T-cell (primary cell): Measurements from ENCODE around the gene LRRC51. TPM values are rescaled to one million over a fixed set of nuclear protein-coding genes. Genes with fewer than 3 reads are reported as not detected.

Experiments used
- ATAC-seq, 4 experiments: fragments of 200-7000 bp in 3 of 4; fragments of 150-1000 bp in 1 of 4; cut with Tn5 transposase; replicated peaks in 1 of 4; 1 replicate in 3 of 4; 2 replicates in 1 of 4; pipeline ENCODE4 v1.10.0; 2021; ENCODE audit warnings: moderate library complexity in 3 of 4, mild to moderate bottlenecking in 2 of 4, moderate number of reproducible peaks in 1 of 4
- CTCF ChIA-PET, 2 donors: fragments of 300-600 bp; sonication (Branson Sonifier 250); formaldehyde crosslinking; loops; one replicate each; lab custom pipeline; 2022; ENCODE audit warnings: antibody characterized with exemption in 2 of 2; lab: Charles Lee
- POLR2A ChIA-PET, 2 donors: fragments of 300-600 bp; sonication (Branson Sonifier 250); formaldehyde crosslinking; loops; one replicate each; lab custom pipeline; 2022; ENCODE audit warnings: antibody characterized with exemption in 2 of 2; lab: Charles Lee
- DNase-seq, 35 experiments: peaks; one replicate each; pipeline versions ENCODE4 v3.0.0 to v3.0.0-alpha.2; 2013 to 2023
- H3K27ac ChIP-seq: one replicate; pipeline ENCODE4 v1.5.1; 2013; ENCODE audit warnings: low read length
- H3K27me3 ChIP-seq, 2 experiments: replicated peaks in 1 of 2; 1 replicate in 1 of 2; 2 replicates in 1 of 2; pipeline versions ENCODE4 v1.6.1 to v1.7.0; 2013; ENCODE audit warnings: low read length in 1 of 2, mixed read lengths in 1 of 2; ENCODE audit not compliant: control insufficient read depth in 2 of 2, insufficient read depth in 2 of 2; ENCODE audit errors: extremely low read depth in 1 of 2
- H3K36me3 ChIP-seq, 2 donors: 1 replicate in 1 of 2; 2 replicates in 1 of 2; pipeline versions ENCODE4 v1.6.1 to v1.7.0; 2013; ENCODE audit warnings: low read length in 1 of 2; ENCODE audit not compliant: control insufficient read depth in 2 of 2, insufficient read depth in 1 of 2; ENCODE audit errors: extremely low read depth in 1 of 2
- H3K4me1 ChIP-seq, 2 experiments: 1 replicate in 1 of 2; 2 replicates in 1 of 2; pipeline versions ENCODE4 v1.6.1 to v1.7.0; 2013; ENCODE audit warnings: low read length in 2 of 2, mixed read lengths in 1 of 2; ENCODE audit not compliant: insufficient read depth in 2 of 2, control insufficient read depth in 1 of 2; ENCODE audit errors: extremely low read depth in 1 of 2
- H3K4me3 ChIP-seq, 2 donors: 1 replicate in 1 of 2; 2 replicates in 1 of 2; pipeline versions ENCODE4 v1.5.1 to v1.7.0; 2013; ENCODE audit warnings: mild to moderate bottlenecking in 2 of 2, low read length in 1 of 2, moderate library complexity in 1 of 2; ENCODE audit not compliant: control insufficient read depth in 1 of 2; ENCODE audit errors: extremely low read depth in 1 of 2
- H3K9me3 ChIP-seq: 2 replicates; pipeline ENCODE4 v1.7.0; 2013
- H3K27ac Mint-ChIP-seq, 2 donors: one replicate each; pipeline ENCODE4 v1.8.0; 2020 to 2021; ENCODE audit warnings: mild to moderate bottlenecking in 2 of 2, mixed read lengths in 2 of 2
- H3K27me3 Mint-ChIP-seq, 2 donors: one replicate each; pipeline ENCODE4 v1.8.0; 2021 to 2022; ENCODE audit warnings: mixed read lengths in 2 of 2
- H3K36me3 Mint-ChIP-seq: one replicate; pipeline ENCODE4 v1.8.0; 2021; ENCODE audit warnings: mixed read lengths
- H3K4me1 Mint-ChIP-seq, 3 donors: one replicate each; pipeline ENCODE4 v1.8.0; 2020 to 2022; ENCODE audit warnings: mixed read lengths in 3 of 3, mild to moderate bottlenecking in 1 of 3
- H3K4me3 Mint-ChIP-seq, 3 donors: one replicate each; pipeline ENCODE4 v1.8.0; 2020 to 2022; ENCODE audit warnings: mild to moderate bottlenecking in 3 of 3, mixed read lengths in 3 of 3, moderate library complexity in 3 of 3
- H3K9me3 Mint-ChIP-seq, 3 donors: one replicate each; pipeline ENCODE4 v1.8.0; 2020 to 2022; ENCODE audit warnings: mixed read lengths in 3 of 3
- WGBS: methylation state at CpG from one replicate; pipeline ENCODE4 v1.1.5; 2013; ENCODE audit warnings: missing lambda C conversion rate; ENCODE audit not compliant: insufficient coverage; 5-methylcytosine and 5-hydroxymethylcytosine counted together
- total RNA-seq, 35 experiments: library from RNA in 6 of 35; stranded (reverse) in 6 of 35; fragments of 120-200 nt in 1 of 35; gene quantifications; one replicate each; pipeline versions ENCODE4 v1.2.1 to v1.2.4 and lab custom pipeline; 2013 to 2026

LRRC51 gene
- total RNA-seq, 5 donors from 2014 or later (not counting 1 experiment from before 2014, with no cell fraction given): 2.5 to 5.1 (median 3.7) TPM

- peak overlapping the region; percentile 78 to 81 for H3K4me3 ChIP-seq
- H3K4me1 Mint-ChIP-seq: peaks cover 47 to 57% (median 54%) of the 10 kb centered on the region in 3 donors
- no peaks in the 10 kb centered on the region for H3K27me3 ChIP-seq
- peak in 8 of 35 experiments; percentile 7 to 30 (median 16) for DNase-seq
- peaks cover 55 to 65% of the 10 kb centered on the region in 2 experiments for H3K4me1 ChIP-seq
- H3K9me3 ChIP-seq: no peaks in the 10 kb centered on the region
- H3K36me3 ChIP-seq: peaks cover 3 to 11% of the 10 kb centered on the region in 2 donors
- WGBS: 13% methylated on average over 2 of the region's 6 CpGs
- no peak overlapping the region for H3K27ac Mint-ChIP-seq
- POLR2A ChIA-PET: interaction anchor here (0.5 to 1.5 kb wide), 8 partner anchors 9 to 876 kb away, joined by 3 to 8 read pairs (median 4); partner anchors contain the start of gene ANAPC15 (in 1 of the 2)
- ATAC-seq: no peak
- no peak overlapping the region for H3K4me3 Mint-ChIP-seq
- H3K27me3 Mint-ChIP-seq: no peaks in the 10 kb centered on the region
- H3K36me3 Mint-ChIP-seq: peaks cover 9% of the 10 kb centered on the region
- no peaks in the 10 kb centered on the region for H3K9me3 Mint-ChIP-seq
- H3K27ac ChIP-seq: peak overlapping the region; percentile 92
- CTCF ChIA-PET: interaction anchor here (0.5 to 3.1 kb wide), 18 partner anchors 10 to 392 kb away, joined by 3 to 28 read pairs (median 4); partner anchors contain the start of genes ANAPC15 (in 1 of the 2) and NUMA1 (in 1 of the 2)
These were observed 40.7 kb upstream of the LRRC51 start for GRCh38 chr11:72039856-72040401.

GRCh38 chr11:72040491-72041363 lies 39.9 kb upstream of the LRRC51 start:
- peak overlapping the region; percentile 78 to 81 for H3K4me3 ChIP-seq
- peaks cover 55 to 65% of the 10 kb centered on the region in 2 experiments for H3K4me1 ChIP-seq
- Mint-ChIP-seq H3K4me3 (no peak overlapping the region), H3K4me1 (peaks cover 45 to 52% (median 52%) of the 10 kb centered on the region in 3 donors), H3K27ac (no peak overlapping the region), H3K36me3 (peaks cover 4% of the 10 kb centered on the region), H3K9me3 (no peaks in the 10 kb centered on the region), H3K27me3 (no peaks in the 10 kb centered on the region)
- peak; percentile 69 to 90 (median 78) for DNase-seq
- H3K27ac ChIP-seq: peak overlapping the region; percentile 92
- WGBS: 0% methylated on average over 10 of the region's 23 CpGs
- H3K36me3 ChIP-seq: peaks cover 3 to 5% of the 10 kb centered on the region in 2 donors
- H3K27me3 ChIP-seq: no peaks in the 10 kb centered on the region
- ATAC-seq: peak; percentile 70 to 84 (median 72)
- ChIA-PET POLR2A (interaction anchor here (0.5 to 1.5 kb wide), 7 partner anchors 9 to 113 kb away, joined by 3 to 7 read pairs (median 3); partner anchors contain the start of gene ANAPC15 (in 1 of the 2)), CTCF (interaction anchor here (0.6 to 3.1 kb wide), 14 partner anchors 10 to 391 kb away, joined by 3 to 28 read pairs (median 4); partner anchors contain the start of genes ANAPC15 (in 1 of the 2) and NUMA1 (in 1 of the 2))
- H3K9me3 ChIP-seq: no peaks in the 10 kb centered on the region

- Mint-ChIP-seq H3K27ac (no peak overlapping the region), H3K36me3 (no peaks in the 10 kb centered on the region), H3K27me3 (no peaks in the 10 kb centered on the region), H3K4me3 (no peak overlapping the region), H3K9me3 (no peaks in the 10 kb centered on the region), H3K4me1 (peaks cover 37 to 46% (median 44%) of the 10 kb centered on the region in 3 donors)
- H3K27me3 ChIP-seq: no peaks in the 10 kb centered on the region
- peak; percentile 27 to 50 (median 46) for ATAC-seq
- no peaks in the 10 kb centered on the region for H3K36me3 ChIP-seq
- peaks cover 51 to 64% of the 10 kb centered on the region in 2 experiments for H3K4me1 ChIP-seq
- peak overlapping the region; percentile 92 for H3K27ac ChIP-seq
- peak; percentile 2 to 67 (median 41) for DNase-seq
- WGBS: 9% methylated on average over 18 of the region's 23 CpGs
- H3K4me3 ChIP-seq: peak overlapping the region; percentile 78 to 81
- no peaks in the 10 kb centered on the region for H3K9me3 ChIP-seq
- ChIA-PET POLR2A (interaction anchor here in 1 of 2 donors (1.4 to 1.5 kb wide), 2 partner anchors 33 to 71 kb away, joined by 3 to 4 read pairs; partner anchors contain the start of gene ANAPC15), CTCF (interaction anchor here (0.6 to 3.1 kb wide), 3 partner anchors 16 to 103 kb away, joined by 4 to 28 read pairs (median 6); no protein-coding TSS in a partner anchor)
These were observed 39.1 kb upstream of the LRRC51 start for GRCh38 chr11:72041364-72042063.

GRCh38 chr11:72042064-72042745 lies 38.4 kb upstream of the LRRC51 start:
- Mint-ChIP-seq H3K27me3 (no peaks in the 10 kb centered on the region), H3K9me3 (no peaks in the 10 kb centered on the region), H3K4me3 (no peak overlapping the region), H3K4me1 (peaks cover 30 to 39% (median 37%) of the 10 kb centered on the region in 3 donors), H3K27ac (no peak overlapping the region), H3K36me3 (no peaks in the 10 kb centered on the region)
- Histone ChIP-seq H3K27me3 (no peaks in the 10 kb centered on the region), H3K4me1 (peaks cover 46 to 58% of the 10 kb centered on the region in 2 experiments), H3K9me3 (no peaks in the 10 kb centered on the region), H3K27ac (peak overlapping the region; percentile 92), H3K4me3 (peak overlapping the region; percentile 78 to 81), H3K36me3 (no peaks in the 10 kb centered on the region)
- DNase-seq (peak in 1 of 35 experiments; percentile 24), ATAC-seq (peak; percentile 4 to 18 (median 11))
- ChIA-PET CTCF (interaction anchor here (0.6 to 1.2 kb wide), 3 partner anchors 12 to 103 kb away, joined by 4 to 10 read pairs (median 6); no protein-coding TSS in a partner anchor), POLR2A (no interaction called here)
- WGBS: 17% methylated on average over 1 of the region's 5 CpGs

GRCh38 chr11:72045849-72046248 lies 34.8 kb upstream of the LRRC51 start:
- H3K4me1 Mint-ChIP-seq: peaks cover 30 to 37% (median 37%) of the 10 kb centered on the region in 3 donors
- no peaks in the 10 kb centered on the region for H3K36me3 Mint-ChIP-seq
- H3K27me3 ChIP-seq: no peaks in the 10 kb centered on the region
- POLR2A ChIA-PET: interaction anchor here in 1 of 2 donors (0.6 kb wide), 1 partner anchor 108 kb away, joined by 3 read pairs; no protein-coding TSS in a partner anchor
- H3K36me3 ChIP-seq: peaks cover 0 to 6% of the 10 kb centered on the region in 2 donors
- H3K27me3 Mint-ChIP-seq: no peaks in the 10 kb centered on the region
- H3K4me3 ChIP-seq: no peak overlapping the region
- H3K27ac ChIP-seq: no peak overlapping the region
- peaks cover 21 to 28% of the 10 kb centered on the region in 2 experiments for H3K4me1 ChIP-seq
- H3K27ac Mint-ChIP-seq: peak overlapping the region in 1 of 2 donors; percentile 52
- CTCF ChIA-PET: interaction anchor here in 1 of 2 donors (1.4 kb wide), 1 partner anchor 20 kb away, joined by 3 read pairs; no protein-coding TSS in a partner anchor
- H3K9me3 ChIP-seq: no peaks in the 10 kb centered on the region
- no peaks in the 10 kb centered on the region for H3K9me3 Mint-ChIP-seq
- no peak for DNase-seq
- WGBS: 96% methylated on average over 3 of the region's 5 CpGs
- no peak overlapping the region for H3K4me3 Mint-ChIP-seq
- ATAC-seq: no peak
